H1 (cell line): ENCODE measurements around the gene RAD51B. TPM values are rescaled to one million over a fixed set of nuclear protein-coding genes. Genes with fewer than 3 reads are reported as not detected.

ENCODE experiments used
- CHD2 ChIP-seq: IDR thresholded peaks from 2 replicates; pipeline ENCODE4 v1.6.1; 2012; ENCODE audit warnings: low read length, improper control_type of control experiment
- HDAC6 ChIP-seq: IDR thresholded peaks from one replicate; pipeline ENCODE4 v1.7.1; 2012; ENCODE audit warnings: low read depth, mild to moderate bottlenecking, inconsistent platforms, low read length, moderate library complexity
- POLR2AphosphoS5 ChIP-seq: IDR thresholded peaks from 2 replicates; pipeline ENCODE4 v1.6.1; 2011; ENCODE audit warnings: low read depth, low read length
- SP4 ChIP-seq: IDR thresholded peaks from 2 replicates; pipeline ENCODE4 v1.6.1; 2012; ENCODE audit warnings: low read length, inconsistent platforms
- polyA plus RNA-seq, 7 experiments: library from polyadenylated mRNA; depleted of rRNA in 3 of 7; stranded (reverse) in 5 of 7; unstranded in 2 of 7; fragments of >200 nt in 5 of 7; fragments of 200-250 nt in 2 of 7; gene quantifications; 1 replicate in 5 of 7; 2 replicates in 1 of 7; 4 replicates in 1 of 7; pipeline versions ENCODE4 v1.2.1 to v1.2.3, GENCODE V29; 2011 to 2013; ENCODE audit warnings: missing spikeins in 2 of 7, mixed read lengths in 2 of 7
- total RNA-seq: library from RNA; stranded (reverse); fragmentation: NEBNext Ultra II Directional; extraction: Animal tissue kit (Norgen Biotek cat#: 25700); gene quantifications from 2 replicates; pipeline ENCODE4 v1.2.1, GENCODE V29; 2021

The RAD51B gene
- total and polyA plus RNA-seq, 2 of the 8 experiments (the other 6 are each of a cell fraction or from before 2014, with no cell fraction given), result 3.9 to 14.9 TPM

GRCh38 chr14:68756734-68757133 lies 937.2 kb downstream of the RAD51B start (continued):
- TF ChIP-seq SP4 (no peak), POLR2AphosphoS5 (no peak), CHD2 (no peak), HDAC6 (no peak)
